AG09309 (cell line): Measurements from ENCODE around the gene TBL1X.

Experiments
- DNase-seq: peaks from one replicate; pipeline ENCODE4 v3.0.0-alpha.2; 2010; ENCODE audit warnings: low read depth
- H3K4me3 ChIP-seq: 2 replicates; pipeline ENCODE4 v1.5.1; 2011; ENCODE audit warnings: mild to moderate bottlenecking, low read depth, low read length, moderate library complexity; ENCODE audit not compliant: control insufficient read depth
- TF ChIP-seq, protein P1 (sequence below): IDR thresholded peaks from 2 replicates; pipeline ENCODE4 v1.5.1; 2011; ENCODE audit warnings: mild to moderate bottlenecking, low read depth, low read length, inconsistent platforms; ENCODE audit not compliant: insufficient read depth, control insufficient read depth; ENCODE audit errors: missing control alignments

Gene TBL1X

DNA sequence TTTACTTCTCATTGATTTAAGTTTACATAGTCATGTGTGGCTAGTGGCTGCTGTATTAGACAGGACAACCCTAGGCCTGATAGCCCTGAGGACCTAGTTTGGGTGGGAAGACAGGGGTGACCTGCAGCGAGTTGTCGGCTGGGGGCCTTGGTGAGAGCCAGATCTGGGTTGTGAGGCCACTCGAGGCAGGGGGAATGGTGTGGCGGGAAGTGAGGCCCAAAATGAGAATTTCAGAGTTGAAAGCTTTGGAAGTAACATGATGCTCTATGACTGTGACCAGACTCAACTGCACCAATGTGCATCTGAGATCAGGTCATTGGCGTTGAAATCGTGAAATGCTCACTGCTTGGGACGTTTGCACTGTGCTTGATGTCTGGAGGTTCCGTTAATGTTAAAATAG, 72.9 kb downstream of the TBL1X start:
- TF ChIP-seq, protein P1, sequence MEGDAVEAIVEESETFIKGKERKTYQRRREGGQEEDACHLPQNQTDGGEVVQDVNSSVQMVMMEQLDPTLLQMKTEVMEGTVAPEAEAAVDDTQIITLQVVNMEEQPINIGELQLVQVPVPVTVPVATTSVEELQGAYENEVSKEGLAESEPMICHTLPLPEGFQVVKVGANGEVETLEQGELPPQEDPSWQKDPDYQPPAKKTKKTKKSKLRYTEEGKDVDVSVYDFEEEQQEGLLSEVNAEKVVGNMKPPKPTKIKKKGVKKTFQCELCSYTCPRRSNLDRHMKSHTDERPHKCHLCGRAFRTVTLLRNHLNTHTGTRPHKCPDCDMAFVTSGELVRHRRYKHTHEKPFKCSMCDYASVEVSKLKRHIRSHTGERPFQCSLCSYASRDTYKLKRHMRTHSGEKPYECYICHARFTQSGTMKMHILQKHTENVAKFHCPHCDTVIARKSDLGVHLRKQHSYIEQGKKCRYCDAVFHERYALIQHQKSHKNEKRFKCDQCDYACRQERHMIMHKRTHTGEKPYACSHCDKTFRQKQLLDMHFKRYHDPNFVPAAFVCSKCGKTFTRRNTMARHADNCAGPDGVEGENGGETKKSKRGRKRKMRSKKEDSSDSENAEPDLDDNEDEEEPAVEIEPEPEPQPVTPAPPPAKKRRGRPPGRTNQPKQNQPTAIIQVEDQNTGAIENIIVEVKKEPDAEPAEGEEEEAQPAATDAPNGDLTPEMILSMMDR = no peak
- no peak for DNase-seq
- H3K4me3 ChIP-seq = no peak overlapping the region

DNA sequence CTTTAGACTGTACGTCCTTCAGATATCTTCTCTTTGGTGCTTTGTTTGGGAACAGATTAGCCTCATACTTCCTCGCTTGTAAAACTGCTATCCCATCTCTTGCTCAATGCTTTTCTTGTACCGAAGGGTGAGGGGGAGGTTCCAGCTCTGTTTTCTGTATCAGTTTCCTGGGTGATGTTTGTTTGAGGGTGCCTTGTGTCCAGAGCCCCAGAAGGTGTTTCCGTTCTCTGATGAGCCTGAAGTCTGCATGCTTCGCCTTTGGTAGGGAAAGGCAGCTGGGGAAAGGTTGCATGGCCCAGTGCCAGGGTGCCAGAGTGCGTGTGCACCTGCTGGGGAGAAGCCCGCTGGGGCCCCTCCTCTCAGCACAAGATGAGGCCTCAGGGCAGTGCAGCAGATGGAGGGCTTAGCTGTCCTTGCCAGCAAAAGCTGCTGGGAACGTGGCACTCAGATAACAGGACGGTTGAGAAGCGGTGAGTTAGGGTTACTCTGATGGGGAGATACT, 73.7 kb downstream of the TBL1X start:
- TF ChIP-seq, protein P1 = no peak
- no peak for DNase-seq
- no peak overlapping the region for H3K4me3 ChIP-seq

DNA sequence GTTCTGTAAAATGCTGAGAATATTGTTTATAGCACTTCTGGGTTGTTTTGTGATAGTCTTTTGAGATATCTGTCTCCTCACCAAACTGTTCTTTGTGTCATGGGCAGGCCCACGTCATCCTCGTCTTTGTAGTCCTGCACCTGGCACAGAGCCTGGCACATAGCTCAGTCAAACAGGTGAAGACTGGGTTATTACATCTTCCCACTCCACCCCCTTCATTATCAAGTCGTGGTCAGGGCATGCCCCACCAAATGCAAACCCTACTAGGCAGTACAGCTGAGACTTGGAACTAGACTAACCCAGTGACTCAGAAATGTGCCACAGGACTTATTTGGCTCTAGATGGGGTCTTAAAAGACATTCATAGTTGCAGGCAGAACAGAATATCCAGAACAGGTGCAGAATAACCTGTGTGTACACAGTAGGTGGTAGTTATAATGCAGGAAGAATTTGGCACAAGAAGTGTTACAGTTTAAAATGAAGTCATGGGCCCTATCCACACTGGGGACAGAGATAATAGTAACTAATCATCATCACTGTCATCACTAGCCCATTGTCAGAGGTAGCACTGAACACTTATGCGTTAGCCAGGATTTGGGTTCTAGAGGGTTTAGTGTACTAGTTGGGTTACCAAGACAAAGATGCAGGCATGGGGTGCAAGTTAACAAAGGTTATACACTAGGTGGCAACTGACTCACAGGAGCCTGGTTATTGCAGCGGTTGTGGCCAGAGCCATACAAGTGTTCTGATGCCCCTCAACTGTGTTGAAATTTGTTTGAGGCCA, 74.9 kb downstream of the TBL1X start:
- no peak overlapping the region for H3K4me3 ChIP-seq
- TF ChIP-seq, protein P1 = no peak
- DNase-seq = no peak

DNA sequence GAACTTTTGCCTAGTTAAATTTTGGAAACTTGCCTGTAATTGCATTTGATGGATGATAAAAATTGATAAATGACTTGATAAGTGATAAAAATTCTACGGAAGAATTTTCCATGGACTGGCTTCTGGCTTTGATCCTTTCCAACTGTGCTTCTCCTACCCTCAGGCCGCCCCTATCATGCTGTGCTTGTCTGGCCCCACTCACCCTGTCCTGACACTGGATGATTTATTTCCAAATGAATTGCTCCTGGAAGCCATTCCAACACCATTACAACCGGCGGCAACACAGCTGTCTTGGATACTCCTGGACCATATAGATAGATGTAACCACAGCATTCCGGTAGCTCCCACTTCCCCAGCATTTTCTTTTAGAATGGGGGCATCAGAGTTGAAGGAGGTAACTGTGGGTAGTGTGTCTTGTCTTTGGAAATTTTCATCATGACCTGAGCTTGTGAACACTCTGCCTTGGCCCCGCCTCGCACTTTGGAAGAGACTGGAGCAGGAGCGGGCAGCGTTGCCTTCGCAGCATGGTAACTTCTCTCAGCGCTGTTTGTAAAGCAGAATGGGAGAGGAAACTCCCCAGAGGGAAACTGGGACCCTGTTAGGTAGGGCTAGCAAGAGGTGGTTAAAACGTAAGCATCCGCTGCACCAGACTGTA, 77.4 kb downstream of the TBL1X start:
- no peak for DNase-seq
- no peak overlapping the region for H3K4me3 ChIP-seq
- TF ChIP-seq, protein P1 = no peak

DNA sequence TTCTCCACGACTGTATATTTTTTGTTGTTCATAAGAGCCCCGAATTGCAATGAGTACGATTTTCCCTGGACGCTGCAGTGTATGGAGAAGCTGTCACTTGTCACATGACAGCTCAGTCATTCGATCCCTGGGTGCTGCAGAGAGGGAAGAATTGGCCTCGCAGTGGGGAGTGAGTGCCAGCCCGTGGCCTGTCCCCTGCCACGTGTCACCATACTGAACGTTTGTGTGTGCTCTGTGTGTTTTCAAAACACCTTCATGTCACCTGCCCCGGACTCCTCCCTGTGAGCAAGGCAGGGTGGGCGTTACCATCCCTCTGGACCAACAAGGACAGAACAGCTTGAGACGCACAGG, 77.9 kb downstream of the TBL1X start:
- no peak for DNase-seq
- H3K4me3 ChIP-seq = no peak overlapping the region
- TF ChIP-seq, protein P1 = no peak

DNA sequence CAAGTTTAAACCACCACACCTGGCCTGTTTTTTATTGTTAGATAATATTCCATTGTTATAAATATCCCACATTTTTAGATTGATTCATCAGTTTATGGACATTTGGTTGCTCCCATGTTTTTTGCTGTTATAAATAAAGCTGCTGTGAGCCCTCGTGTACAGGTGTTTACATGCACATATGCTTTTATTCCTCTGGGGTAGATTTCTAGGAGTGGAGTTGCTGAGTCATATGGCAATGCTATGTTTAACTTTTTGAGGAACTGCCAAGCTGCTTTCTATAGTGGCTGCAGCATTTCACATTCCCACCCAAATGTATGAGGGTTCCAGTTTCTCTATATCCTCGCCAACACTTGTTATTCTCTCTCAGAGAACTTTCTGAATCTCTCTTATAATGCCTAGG, 90.5 kb downstream of the TBL1X start:
- TF ChIP-seq, protein P1 = no peak

More for the DNA sequence above, 90.5 kb downstream of the TBL1X start:
- H3K4me3 ChIP-seq = no peak overlapping the region
- DNase-seq = no peak
